Measurements from ENCODE around the gene SULT1C4. TPM values are rescaled to one million over a fixed set of nuclear protein-coding genes. Genes with fewer than 3 reads are reported as not detected.

The SULT1C4 gene
- total RNA-seq, 1 experiment from 2014 or later: not detected

GRCh38 chr2:108403494-108403893, 25.7 kb downstream of the SULT1C4 start:
- Histone ChIP-seq H3K27me3 (replicated peaks; ENCODE audit: insufficient read depth, low read depth, low read length, poor library complexity) (no peaks in the 10 kb centered on the region), H3K4me1 (ENCODE audit: insufficient read depth, low read length, poor library complexity, severe bottlenecking) (no peaks in the 10 kb centered on the region), H3K9me3 (ENCODE audit: low read depth, low read length, poor library complexity, severe bottlenecking) (peaks cover 5% of the 10 kb centered on the region), H3K4me3 (ENCODE audit: low read depth, low read length, poor library complexity, severe bottlenecking) (no peak overlapping the region), H3K27ac (ENCODE audit: low read depth, low read length, poor library complexity, severe bottlenecking) (no peak overlapping the region), H3K36me3 (ENCODE audit: insufficient read depth, low read length, poor library complexity, severe bottlenecking) (no peaks in the 10 kb centered on the region)
- POLR2A ChIA-PET (ENCODE audit: low non-redundant PET): no interaction called here
- intact Hi-C loops (cut with micrococcal nuclease; ENCODE audit: unreplicated experiment): no loop called here
- no peak for DNase-seq (ENCODE audit: low spot score)
- BruUV-seq (replicated peaks): no TSS peak
- CTCF ChIA-PET: interaction anchor here (0.6 kb wide), 1 partner anchor 158 kb away, joined by 9 read pairs; no protein-coding TSS in a partner anchor
- TF ChIP-seq EZH2 (IDR thresholded peaks at IDR 0.05; ENCODE audit: borderline replicate concordance, low read depth, low read length, poor library complexity, severe bottlenecking): no peak
- TF ChIP-seq CTCF (conservative IDR thresholded peaks at IDR 0.05; ENCODE audit: low read depth, low read length): no peak

GRCh38 chr2:108404784-108405397, 27.1 kb downstream of the SULT1C4 start:
- no peaks in the 10 kb centered on the region for H3K9me3 ChIP-seq (ENCODE audit: low read depth, low read length, poor library complexity, severe bottlenecking)
- DNase-seq (ENCODE audit: low spot score): no peak
- no peak overlapping the region for H3K4me3 ChIP-seq (ENCODE audit: low read depth, low read length, poor library complexity, severe bottlenecking)
- intact Hi-C loops (cut with micrococcal nuclease; ENCODE audit: unreplicated experiment): no loop called here
- H3K27ac ChIP-seq (ENCODE audit: low read depth, low read length, poor library complexity, severe bottlenecking): no peak overlapping the region
- no peaks in the 10 kb centered on the region for H3K36me3 ChIP-seq (ENCODE audit: insufficient read depth, low read length, poor library complexity, severe bottlenecking)
- no TSS peak for BruUV-seq (replicated peaks)
- no peaks in the 10 kb centered on the region for H3K4me1 ChIP-seq (ENCODE audit: insufficient read depth, low read length, poor library complexity, severe bottlenecking)
- CTCF ChIA-PET: no interaction called here
- no peak for TF ChIP-seq EZH2 (IDR thresholded peaks at IDR 0.05; ENCODE audit: borderline replicate concordance, low read depth, low read length, poor library complexity, severe bottlenecking)
- no peak for TF ChIP-seq CTCF (conservative IDR thresholded peaks at IDR 0.05; ENCODE audit: low read depth, low read length)
- POLR2A ChIA-PET (ENCODE audit: low non-redundant PET): no interaction called here
- H3K27me3 ChIP-seq (replicated peaks; ENCODE audit: insufficient read depth, low read depth, low read length, poor library complexity): no peaks in the 10 kb centered on the region

GRCh38 chr2:108407864-108408729, 30.3 kb downstream of the SULT1C4 start:
- no peaks in the 10 kb centered on the region for H3K9me3 ChIP-seq (ENCODE audit: low read depth, low read length, poor library complexity, severe bottlenecking)
- no peaks in the 10 kb centered on the region for H3K36me3 ChIP-seq (ENCODE audit: insufficient read depth, low read length, poor library complexity, severe bottlenecking)
- H3K27me3 ChIP-seq (replicated peaks; ENCODE audit: insufficient read depth, low read depth, low read length, poor library complexity): no peaks in the 10 kb centered on the region
- intact Hi-C loops (cut with micrococcal nuclease; ENCODE audit: unreplicated experiment): no loop called here
- TF ChIP-seq CTCF (conservative IDR thresholded peaks at IDR 0.05; ENCODE audit: low read depth, low read length) (no peak), EZH2 (IDR thresholded peaks at IDR 0.05; ENCODE audit: borderline replicate concordance, low read depth, low read length, poor library complexity, severe bottlenecking) (no peak)
- POLR2A ChIA-PET (ENCODE audit: low non-redundant PET): no interaction called here
- H3K27ac ChIP-seq (ENCODE audit: low read depth, low read length, poor library complexity, severe bottlenecking): no peak overlapping the region
- CTCF ChIA-PET: no interaction called here
- H3K4me3 ChIP-seq (ENCODE audit: low read depth, low read length, poor library complexity, severe bottlenecking): no peak overlapping the region
- H3K4me1 ChIP-seq (ENCODE audit: insufficient read depth, low read length, poor library complexity, severe bottlenecking): no peaks in the 10 kb centered on the region
- DNase-seq (ENCODE audit: low spot score): no peak
- no TSS peak for BruUV-seq (replicated peaks)

Data from A673 (cell line).